K562 (cell line): ENCODE results near the gene KRT71. TPM values are rescaled to one million over a fixed set of nuclear protein-coding genes. Genes with fewer than 3 reads are reported as not detected.
A peak's percentile ranks its signal among the peaks of the same experiment; 100 is the strongest.

Experiments
- CTCF ChIP-seq, 3 experiments: IDR thresholded peaks in 2 of 3; conservative IDR thresholded peaks in 1 of 3; 2 replicates each; pipeline ENCODE4 v1.5.1; 2011 to 2012; ENCODE audit warnings: low read length in 3 of 3, mild to moderate bottlenecking in 3 of 3, control low read depth in 2 of 3, improper control_type of control experiment in 1 of 3, inconsistent platforms in 1 of 3, low read depth in 1 of 3, mixed read lengths in 1 of 3, moderate library complexity in 1 of 3; ENCODE audit not compliant: insufficient read depth in 2 of 3
- ETV6 ChIP-seq, 3 experiments: fragments of 150-350 bp in 1 of 3; sonication (generic) in 1 of 3; formaldehyde crosslinking in 1 of 3; IDR thresholded peaks; 2 replicates each; pipeline versions ENCODE4 v1.6.1 to v1.8.0; 2014 to 2022; ENCODE audit warnings: borderline replicate concordance in 2 of 3, low read depth in 2 of 3, antibody characterized with exemption in 1 of 3, low read length in 1 of 3, mild to moderate bottlenecking in 1 of 3, missing genetic modification reagents in 1 of 3
- FOXJ3 ChIP-seq: sonication (generic); formaldehyde crosslinking; IDR thresholded peaks from 2 replicates; pipeline ENCODE4 v1.4.0; 2020; ENCODE audit warnings: mild to moderate bottlenecking, missing genetic modification reagents
- GATAD2B ChIP-seq: fragments of 450-650 bp; IDR thresholded peaks from 2 replicates; pipeline ENCODE4 v1.6.1; 2017; ENCODE audit warnings: mild to moderate bottlenecking, borderline replicate concordance
- NR2F6 ChIP-seq: fragments of 450-650 bp; formaldehyde crosslinking; IDR thresholded peaks from 2 replicates; pipeline ENCODE4 v1.4.0; 2020; ENCODE audit warnings: mild to moderate bottlenecking
- RAD51 ChIP-seq: fragments of 450-650 bp; IDR thresholded peaks from 2 replicates; pipeline ENCODE4 v1.7.1; 2016; ENCODE audit warnings: low read depth, mild to moderate bottlenecking, borderline replicate concordance
- RB1 ChIP-seq: fragments of 450-650 bp; IDR thresholded peaks from 2 replicates; pipeline ENCODE4 v1.6.1; 2017; ENCODE audit warnings: low read depth, mild to moderate bottlenecking
- SNIP1 ChIP-seq: fragments of 450-650 bp; IDR thresholded peaks from 2 replicates; pipeline ENCODE4 v1.7.1; 2017; ENCODE audit warnings: low read depth, mild to moderate bottlenecking
- SREBF2 ChIP-seq: sonication (generic); formaldehyde crosslinking; IDR thresholded peaks from 2 replicates; pipeline ENCODE4 v1.4.0; 2020; ENCODE audit warnings: mild to moderate bottlenecking, missing genetic modification reagents
- SRF ChIP-seq, 2 experiments: fragments of 250-450, 450-650 bp in 1 of 2; sonication (Bioruptor Pico) in 1 of 2; sonication (generic) in 1 of 2; formaldehyde crosslinking; IDR thresholded peaks; 2 replicates each; pipeline versions ENCODE4 v1.5.0 to v1.5.1; 2020 to 2022; ENCODE audit warnings: mild to moderate bottlenecking in 1 of 2, missing genetic modification reagents in 1 of 2
- TCFL5 ChIP-seq: fragments of 250-450 bp; sonication (Bioruptor Pico); conservative IDR thresholded peaks from 2 replicates; pipeline ENCODE4 v1.6.1; 2021; ENCODE audit warnings: mild to moderate bottlenecking, moderate library complexity, matching md5 sums
- ZNF140 ChIP-seq: fragments of 250-450 bp; sonication (Bioruptor Pico); IDR thresholded peaks from 2 replicates; pipeline ENCODE4 v1.8.0; 2021; ENCODE audit warnings: moderate library complexity, mild to moderate bottlenecking, inconsistent platforms
- ZNF143 ChIP-seq: sonication (generic); formaldehyde crosslinking; IDR thresholded peaks from 2 replicates; pipeline ENCODE4 v1.9.0; 2022; ENCODE audit warnings: mild to moderate bottlenecking, missing genetic modification reagents
- ZNF431 ChIP-seq: sonication (generic); formaldehyde crosslinking; IDR thresholded peaks from 2 replicates; pipeline ENCODE4 v1.8.0; 2022; ENCODE audit warnings: mild to moderate bottlenecking, missing genetic modification reagents
- polyA plus RNA-seq, 8 experiments: library from polyadenylated mRNA; depleted of rRNA in 4 of 8; stranded (reverse) in 5 of 8; unstranded in 3 of 8; fragments of >200 nt; fragmentation: Nextera tagmentation in 2 of 8; fragmentation: Illumina TruSeq in 1 of 8; extraction: Ambion mirVana in 2 of 8; extraction: Trizol in 1 of 8; gene quantifications; 2 replicates each; pipeline versions ENCODE4 v1.2.1 to v1.2.3, GENCODE V29; 2011 to 2014; ENCODE audit warnings: inconsistent platforms in 1 of 8, missing spikeins in 1 of 8
- total RNA-seq, 7 experiments: library from RNA; depleted of rRNA in 6 of 7; stranded (reverse); fragments of >200 nt in 6 of 7; fragmentation: Illumina TruSeq in 2 of 7; extraction: Trizol in 2 of 7; gene quantifications; 2 replicates each; pipeline versions ENCODE4 v1.2.1 to v1.2.3, GENCODE V29; 2011 to 2021; ENCODE audit warnings: low replicate concordance in 1 of 7
- TF ChIP-seq, protein P1 (sequence below): fragments of 450-650 bp; IDR thresholded peaks from 2 replicates; pipeline ENCODE4 v1.6.1; 2016; ENCODE audit warnings: low read depth
- TF ChIP-seq, protein P2 (sequence below): IDR thresholded peaks from 2 replicates; pipeline ENCODE4 v1.6.1; 2014; ENCODE audit warnings: antibody characterized with exemption
- TF ChIP-seq, protein P3 (sequence below): sonication (generic); formaldehyde crosslinking; IDR thresholded peaks from 2 replicates; pipeline ENCODE4 v1.5.0; 2020; ENCODE audit warnings: missing genetic modification reagents

The KRT71 gene
- total and polyA plus RNA-seq, 9 of the 15 experiments (the other 6 are each of a cell fraction or from before 2014, with no cell fraction given): not detected

DNA sequence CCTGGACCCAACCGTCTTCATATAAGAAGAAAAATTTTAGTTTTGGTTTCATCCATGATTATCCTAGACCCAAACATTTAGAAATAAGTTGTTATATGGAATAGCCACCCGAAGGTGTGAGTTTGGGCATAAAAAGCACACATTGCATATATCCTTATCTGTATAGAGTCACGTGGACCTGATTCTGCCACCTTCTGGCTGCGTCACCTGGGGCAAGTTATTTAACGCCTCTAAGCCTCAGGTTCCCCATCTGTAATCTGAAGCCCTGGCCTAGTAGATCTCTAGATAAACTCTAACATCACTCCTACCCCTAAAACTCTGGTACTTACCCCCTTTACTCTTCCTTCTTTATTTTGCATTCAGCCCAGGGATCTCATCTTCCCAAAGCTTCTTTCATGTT is 18.5 kb downstream of the KRT71 start (continued):
- TF ChIP-seq, protein P1, sequence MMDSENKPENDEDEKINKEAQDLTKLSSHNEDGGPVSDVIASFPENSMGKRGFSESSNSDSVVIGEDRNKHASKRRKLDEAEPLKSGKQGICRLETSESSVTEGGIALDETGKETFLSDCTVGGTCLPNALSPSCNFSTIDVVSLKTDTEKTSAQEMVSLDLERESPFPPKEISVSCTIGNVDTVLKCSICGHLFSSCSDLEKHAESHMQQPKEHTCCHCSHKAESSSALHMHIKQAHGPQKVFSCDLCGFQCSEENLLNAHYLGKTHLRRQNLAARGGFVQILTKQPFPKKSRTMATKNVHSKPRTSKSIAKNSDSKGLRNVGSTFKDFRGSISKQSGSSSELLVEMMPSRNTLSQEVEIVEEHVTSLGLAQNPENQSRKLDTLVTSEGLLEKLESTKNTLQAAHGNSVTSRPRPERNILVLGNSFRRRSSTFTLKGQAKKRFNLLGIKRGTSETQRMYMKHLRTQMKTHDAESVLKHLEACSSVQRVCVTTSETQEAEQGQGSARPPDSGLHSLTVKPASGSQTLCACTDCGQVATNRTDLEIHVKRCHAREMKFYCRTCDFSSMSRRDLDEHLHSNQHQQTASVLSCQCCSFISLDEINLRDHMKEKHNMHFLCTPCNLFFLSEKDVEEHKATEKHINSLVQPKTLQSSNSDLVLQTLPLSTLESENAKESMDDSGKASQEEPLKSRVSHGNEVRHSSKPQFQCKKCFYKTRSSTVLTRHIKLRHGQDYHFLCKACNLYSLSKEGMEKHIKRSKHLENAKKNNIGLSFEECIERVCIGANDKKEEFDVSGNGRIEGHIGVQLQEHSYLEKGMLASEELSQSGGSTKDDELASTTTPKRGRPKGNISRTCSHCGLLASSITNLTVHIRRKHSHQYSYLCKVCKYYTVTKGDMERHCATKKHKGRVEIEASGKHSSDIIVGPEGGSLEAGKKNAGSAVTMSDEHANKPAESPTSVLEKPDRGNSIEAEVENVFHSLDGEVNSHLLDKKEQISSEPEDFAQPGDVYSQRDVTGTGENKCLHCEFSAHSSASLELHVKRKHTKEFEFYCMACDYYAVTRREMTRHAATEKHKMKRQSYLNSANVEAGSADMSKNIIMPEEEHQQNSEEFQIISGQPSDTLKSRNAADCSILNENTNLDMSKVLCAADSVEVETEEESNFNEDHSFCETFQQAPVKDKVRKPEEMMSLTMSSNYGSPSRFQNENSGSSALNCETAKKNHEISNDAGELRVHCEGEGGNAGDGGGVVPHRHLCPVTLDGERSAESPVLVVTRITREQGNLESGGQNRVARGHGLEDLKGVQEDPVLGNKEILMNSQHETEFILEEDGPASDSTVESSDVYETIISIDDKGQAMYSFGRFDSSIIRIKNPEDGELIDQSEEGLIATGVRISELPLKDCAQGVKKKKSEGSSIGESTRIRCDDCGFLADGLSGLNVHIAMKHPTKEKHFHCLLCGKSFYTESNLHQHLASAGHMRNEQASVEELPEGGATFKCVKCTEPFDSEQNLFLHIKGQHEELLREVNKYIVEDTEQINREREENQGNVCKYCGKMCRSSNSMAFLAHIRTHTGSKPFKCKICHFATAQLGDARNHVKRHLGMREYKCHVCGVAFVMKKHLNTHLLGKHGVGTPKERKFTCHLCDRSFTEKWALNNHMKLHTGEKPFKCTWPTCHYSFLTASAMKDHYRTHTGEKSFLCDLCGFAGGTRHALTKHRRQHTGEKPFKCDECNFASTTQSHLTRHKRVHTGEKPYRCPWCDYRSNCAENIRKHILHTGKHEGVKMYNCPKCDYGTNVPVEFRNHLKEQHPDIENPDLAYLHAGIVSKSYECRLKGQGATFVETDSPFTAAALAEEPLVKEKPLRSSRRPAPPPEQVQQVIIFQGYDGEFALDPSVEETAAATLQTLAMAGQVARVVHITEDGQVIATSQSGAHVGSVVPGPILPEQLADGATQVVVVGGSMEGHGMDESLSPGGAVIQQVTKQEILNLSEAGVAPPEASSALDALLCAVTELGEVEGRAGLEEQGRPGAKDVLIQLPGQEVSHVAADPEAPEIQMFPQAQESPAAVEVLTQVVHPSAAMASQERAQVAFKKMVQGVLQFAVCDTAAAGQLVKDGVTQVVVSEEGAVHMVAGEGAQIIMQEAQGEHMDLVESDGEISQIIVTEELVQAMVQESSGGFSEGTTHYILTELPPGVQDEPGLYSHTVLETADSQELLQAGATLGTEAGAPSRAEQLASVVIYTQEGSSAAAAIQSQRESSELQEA: no peak
- no peak for TF ChIP-seq SNIP1
- TF ChIP-seq ZNF143 (CRISPR knock-in tag): no peak
- no peak for TF ChIP-seq TCFL5 (CRISPR knock-in tag)
- TF ChIP-seq RAD51: peak; percentile 41; the same call in 1 of the 2 replicates
- no peak for TF ChIP-seq NR2F6 (CRISPR knock-in tag)
- TF ChIP-seq, protein P2, sequence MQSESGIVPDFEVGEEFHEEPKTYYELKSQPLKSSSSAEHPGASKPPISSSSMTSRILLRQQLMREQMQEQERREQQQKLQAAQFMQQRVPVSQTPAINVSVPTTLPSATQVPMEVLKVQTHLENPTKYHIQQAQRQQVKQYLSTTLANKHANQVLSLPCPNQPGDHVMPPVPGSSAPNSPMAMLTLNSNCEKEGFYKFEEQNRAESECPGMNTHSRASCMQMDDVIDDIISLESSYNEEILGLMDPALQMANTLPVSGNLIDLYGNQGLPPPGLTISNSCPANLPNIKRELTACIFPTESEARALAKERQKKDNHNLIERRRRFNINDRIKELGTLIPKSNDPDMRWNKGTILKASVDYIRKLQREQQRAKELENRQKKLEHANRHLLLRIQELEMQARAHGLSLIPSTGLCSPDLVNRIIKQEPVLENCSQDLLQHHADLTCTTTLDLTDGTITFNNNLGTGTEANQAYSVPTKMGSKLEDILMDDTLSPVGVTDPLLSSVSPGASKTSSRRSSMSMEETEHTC: peak; percentile 58
- no peak for TF ChIP-seq FOXJ3 (CRISPR knock-in tag)
- TF ChIP-seq SREBF2 (CRISPR knock-in tag): no peak
- no peak for TF ChIP-seq GATAD2B
- no peak for TF ChIP-seq ETV6 (IDR thresholded peaks at IDR 0.05; ENCODE audit: borderline replicate concordance in 1 of 2, low read depth in 2 of 2, low read length in 1 of 2)
- TF ChIP-seq ETV6 (CRISPR knock-in tag; IDR thresholded peaks at IDR 0.05; ENCODE audit: borderline replicate concordance): no peak
- no peak for TF ChIP-seq RB1
- TF ChIP-seq ZNF140 (CRISPR knock-in tag): no peak
- TF ChIP-seq, protein P3, sequence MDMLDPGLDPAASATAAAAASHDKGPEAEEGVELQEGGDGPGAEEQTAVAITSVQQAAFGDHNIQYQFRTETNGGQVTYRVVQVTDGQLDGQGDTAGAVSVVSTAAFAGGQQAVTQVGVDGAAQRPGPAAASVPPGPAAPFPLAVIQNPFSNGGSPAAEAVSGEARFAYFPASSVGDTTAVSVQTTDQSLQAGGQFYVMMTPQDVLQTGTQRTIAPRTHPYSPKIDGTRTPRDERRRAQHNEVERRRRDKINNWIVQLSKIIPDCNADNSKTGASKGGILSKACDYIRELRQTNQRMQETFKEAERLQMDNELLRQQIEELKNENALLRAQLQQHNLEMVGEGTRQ (CRISPR knock-in tag): peak; percentile 74
- peak; percentile 30 to 42 (median 34); a peak in 1 of 6 replicates for TF ChIP-seq CTCF (IDR thresholded peaks at IDR 0.05 in 2 of 3, conservative IDR thresholded peaks at IDR 0.05 in 1 of 3; ENCODE audit: insufficient read depth in 2 of 3, low read depth in 1 of 3, low read length in 3 of 3)
- TF ChIP-seq ZNF431: no peak
- TF ChIP-seq SRF (CRISPR knock-in tag; IDR thresholded peaks at IDR 0.05): no peak
